Measurements from ENCODE around the gene DYSF.

- TF ChIP-seq POLR2A (IDR thresholded peaks at IDR 0.05) (no peak), CTCF (IDR thresholded peaks at IDR 0.05) (peak; percentile 75 to 85 (median 83))
Measured at GRCh38 chr2:71510196-71510807, 56.9 kb downstream of the DYSF start.
